Measurements from ENCODE around the gene PDZK1.

DNA sequence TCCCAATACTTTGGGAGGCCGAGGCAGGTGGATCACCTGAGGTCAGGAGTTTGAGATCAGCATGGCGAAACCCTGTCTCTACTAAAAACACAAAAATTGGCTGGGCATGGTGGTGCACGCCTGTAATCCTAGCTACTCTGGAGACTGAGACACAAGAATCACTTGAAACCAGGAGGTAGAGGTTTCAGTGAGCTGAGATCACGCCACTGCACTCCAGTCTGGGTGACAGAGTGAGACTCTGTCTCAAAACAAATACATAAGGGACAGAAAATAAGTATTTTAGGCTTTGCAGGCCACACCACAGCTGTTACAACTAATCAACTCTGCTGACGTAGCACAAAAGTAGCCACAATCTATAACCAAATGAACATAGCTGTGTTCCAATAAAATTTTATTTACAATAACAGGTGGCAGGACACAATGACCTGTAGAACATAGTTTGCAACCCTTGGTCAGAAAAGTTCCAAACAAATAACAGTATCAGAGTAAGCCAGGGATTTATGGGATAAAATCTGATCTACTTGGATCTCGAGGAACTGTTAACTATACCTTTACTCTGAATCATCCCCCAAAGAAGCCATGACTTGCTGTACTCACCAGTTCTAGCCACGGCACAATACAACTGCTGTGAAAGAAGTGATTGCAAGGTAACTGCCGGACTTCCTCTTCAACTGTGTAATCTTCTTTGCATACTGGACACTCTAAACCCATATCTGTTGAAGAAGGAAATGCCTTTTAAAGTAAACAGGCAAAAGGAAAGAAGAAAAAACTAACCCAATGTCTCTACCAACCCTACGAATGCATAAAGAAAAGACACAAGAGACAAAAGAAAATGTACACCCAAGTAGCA is 40.5 kb upstream of the PDZK1 start:
- TF ChIP-seq CTCF (IDR thresholded peaks at IDR 0.05) (no peak), POLR2A (IDR thresholded peaks at IDR 0.05) (no peak)

Measured in body of pancreas (tissue), 4 donors.